PC-9 (cell line): ENCODE data around the gene TECPR1.

Experiments used
- EZH2 ChIP-seq: fragments of 200-600 bp; sonication (generic); IDR thresholded peaks from 2 replicates; pipeline ENCODE4 v1.8.0; 2017; ENCODE audit warnings: antibody characterized with exemption, low read depth
- TF ChIP-seq, protein P1 (sequence below): fragments of 200-600 bp; sonication (generic); conservative IDR thresholded peaks from 2 replicates; pipeline ENCODE4 v1.6.1; 2017; ENCODE audit warnings: mixed run types, antibody characterized with exemption, mild to moderate bottlenecking, moderate library complexity

DNA sequence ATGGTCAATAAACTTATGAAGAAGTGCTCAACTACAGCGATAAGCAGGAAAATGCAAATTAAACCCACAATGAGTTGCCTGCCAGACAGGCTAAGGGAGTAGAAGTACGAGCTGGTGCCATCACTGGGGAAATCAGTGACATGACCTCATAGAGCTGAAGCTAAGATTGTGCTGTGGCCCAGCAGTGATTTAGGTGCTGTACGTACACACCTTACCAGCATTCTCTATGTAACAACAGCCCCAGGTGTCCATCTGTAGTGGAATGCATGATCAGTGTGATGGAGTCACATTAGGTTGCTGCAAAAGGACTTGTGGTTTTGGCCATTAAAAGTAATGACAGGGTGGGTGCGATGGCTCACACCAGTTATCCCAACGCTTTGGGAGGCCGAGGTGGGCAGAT lies 5.7 kb upstream of the TECPR1 start:
- TF ChIP-seq, protein P1, sequence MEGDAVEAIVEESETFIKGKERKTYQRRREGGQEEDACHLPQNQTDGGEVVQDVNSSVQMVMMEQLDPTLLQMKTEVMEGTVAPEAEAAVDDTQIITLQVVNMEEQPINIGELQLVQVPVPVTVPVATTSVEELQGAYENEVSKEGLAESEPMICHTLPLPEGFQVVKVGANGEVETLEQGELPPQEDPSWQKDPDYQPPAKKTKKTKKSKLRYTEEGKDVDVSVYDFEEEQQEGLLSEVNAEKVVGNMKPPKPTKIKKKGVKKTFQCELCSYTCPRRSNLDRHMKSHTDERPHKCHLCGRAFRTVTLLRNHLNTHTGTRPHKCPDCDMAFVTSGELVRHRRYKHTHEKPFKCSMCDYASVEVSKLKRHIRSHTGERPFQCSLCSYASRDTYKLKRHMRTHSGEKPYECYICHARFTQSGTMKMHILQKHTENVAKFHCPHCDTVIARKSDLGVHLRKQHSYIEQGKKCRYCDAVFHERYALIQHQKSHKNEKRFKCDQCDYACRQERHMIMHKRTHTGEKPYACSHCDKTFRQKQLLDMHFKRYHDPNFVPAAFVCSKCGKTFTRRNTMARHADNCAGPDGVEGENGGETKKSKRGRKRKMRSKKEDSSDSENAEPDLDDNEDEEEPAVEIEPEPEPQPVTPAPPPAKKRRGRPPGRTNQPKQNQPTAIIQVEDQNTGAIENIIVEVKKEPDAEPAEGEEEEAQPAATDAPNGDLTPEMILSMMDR: no peak
- no peak for TF ChIP-seq EZH2
